Mammary epithelial cell (primary cell): ENCODE data around the gene BCL2L14.

ENCODE experiments used
- CTCF ChIP-seq, 2 donors: IDR thresholded peaks in 1 of 2; conservative IDR thresholded peaks in 1 of 2; 2 replicates each; pipeline ENCODE4 v1.5.1; 2011 to 2012; ENCODE audit warnings: inconsistent platforms in 2 of 2, low read length in 2 of 2, mild to moderate bottlenecking in 2 of 2, control low read depth in 1 of 2, low read depth in 1 of 2; ENCODE audit not compliant: insufficient read depth in 1 of 2; ENCODE audit errors: extremely low read depth in 1 of 2
- EZH2 ChIP-seq: IDR thresholded peaks from 2 replicates; pipeline ENCODE4 v1.6.1; 2012; ENCODE audit warnings: low read length, inconsistent platforms, borderline replicate concordance

- TF ChIP-seq CTCF (conservative IDR thresholded peaks at IDR 0.05 in 1 of 2, IDR thresholded peaks at IDR 0.05 in 1 of 2; ENCODE audit: extremely low read depth in 1 of 2, insufficient read depth in 1 of 2, low read depth in 1 of 2, low read length in 2 of 2) (no peak), EZH2 (no peak)
Observed at GRCh38 chr12:12091071-12091470, 20.3 kb downstream of the BCL2L14 start.
